ENCODE data around the gene CARNS1.
"Not testable (repeated sequence)": the region's sequence is repeated elsewhere in the genome, so short reads cannot be mapped to it uniquely, and the experiment has no call there.

The CARNS1 gene

DNA sequence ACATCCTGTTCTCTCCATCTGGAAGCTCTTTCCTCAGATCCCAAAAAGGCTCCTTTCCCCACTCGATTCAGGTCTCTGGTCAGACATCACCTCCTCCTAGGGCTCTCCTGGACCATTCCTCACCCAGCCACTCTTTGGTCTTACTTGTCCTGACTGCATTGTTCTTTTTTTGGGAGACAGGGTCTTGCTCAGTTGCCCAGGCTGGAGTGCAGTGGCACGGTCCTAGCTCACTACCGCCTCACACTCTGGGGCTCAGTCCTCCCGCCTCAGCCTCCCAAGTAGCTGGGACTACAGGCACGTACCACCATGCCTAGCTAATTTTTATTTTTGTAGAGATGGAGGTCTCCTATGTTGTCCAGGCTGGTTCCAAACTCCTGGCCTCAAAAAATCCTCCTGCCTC, 30.0 kb downstream of the CARNS1 start:
- no peak for DNase-seq

DNA sequence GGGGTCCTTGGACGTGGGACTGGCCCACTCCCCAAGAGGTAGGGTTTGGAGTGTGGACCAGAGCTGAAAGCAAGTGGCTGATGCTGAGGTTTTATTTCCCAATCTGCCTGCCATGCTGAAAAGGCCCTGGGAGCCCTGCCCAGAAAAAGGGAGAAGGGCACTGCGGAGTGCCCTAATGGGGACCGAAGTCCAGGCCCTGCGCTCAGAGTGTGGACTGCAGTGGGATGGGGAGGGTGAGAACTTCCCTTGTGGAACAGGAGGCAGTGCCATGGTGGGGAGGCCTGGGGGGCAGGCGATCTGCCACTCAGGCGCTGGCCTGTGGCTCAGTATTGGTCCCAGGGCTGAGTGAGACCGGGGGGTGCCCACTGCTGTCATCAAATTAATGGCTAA, 32.7 kb downstream of the CARNS1 start:
- DNase-seq, result no peak

DNA sequence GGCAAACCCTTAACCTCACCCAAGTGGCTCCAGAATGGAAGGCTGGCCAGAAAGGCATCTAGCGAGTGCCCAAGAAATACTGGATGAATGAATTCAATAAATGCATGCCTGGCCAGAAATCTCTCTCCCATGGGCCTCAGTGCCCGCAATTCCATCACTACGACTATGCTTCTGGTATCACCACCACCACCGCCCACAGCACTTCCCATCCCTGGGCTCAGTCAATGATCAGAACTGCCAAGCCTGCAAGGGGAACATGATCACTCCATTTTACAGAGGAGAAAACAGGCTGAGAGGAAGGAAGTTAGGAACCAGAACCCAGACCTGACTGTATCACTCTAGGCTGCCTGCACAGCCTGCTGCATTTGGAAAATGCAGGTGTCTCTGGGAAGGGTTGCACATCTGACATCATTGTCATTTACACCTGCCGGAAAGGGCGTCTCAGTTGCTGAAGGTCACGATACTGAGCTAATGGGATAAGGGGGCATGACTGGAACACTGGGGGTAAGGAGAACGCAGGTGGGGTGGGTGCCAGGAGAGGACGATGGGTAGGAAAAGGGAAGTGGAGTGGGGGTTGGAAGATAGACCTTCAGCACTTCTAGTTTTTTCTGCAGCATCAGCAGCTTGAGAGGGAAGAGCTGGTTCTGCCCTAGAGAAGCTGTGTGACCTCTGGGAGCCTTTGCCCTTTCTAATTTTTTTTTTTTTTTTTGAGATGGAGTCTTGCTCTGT, 33.8 kb downstream of the CARNS1 start:
- no peak for DNase-seq

DNA sequence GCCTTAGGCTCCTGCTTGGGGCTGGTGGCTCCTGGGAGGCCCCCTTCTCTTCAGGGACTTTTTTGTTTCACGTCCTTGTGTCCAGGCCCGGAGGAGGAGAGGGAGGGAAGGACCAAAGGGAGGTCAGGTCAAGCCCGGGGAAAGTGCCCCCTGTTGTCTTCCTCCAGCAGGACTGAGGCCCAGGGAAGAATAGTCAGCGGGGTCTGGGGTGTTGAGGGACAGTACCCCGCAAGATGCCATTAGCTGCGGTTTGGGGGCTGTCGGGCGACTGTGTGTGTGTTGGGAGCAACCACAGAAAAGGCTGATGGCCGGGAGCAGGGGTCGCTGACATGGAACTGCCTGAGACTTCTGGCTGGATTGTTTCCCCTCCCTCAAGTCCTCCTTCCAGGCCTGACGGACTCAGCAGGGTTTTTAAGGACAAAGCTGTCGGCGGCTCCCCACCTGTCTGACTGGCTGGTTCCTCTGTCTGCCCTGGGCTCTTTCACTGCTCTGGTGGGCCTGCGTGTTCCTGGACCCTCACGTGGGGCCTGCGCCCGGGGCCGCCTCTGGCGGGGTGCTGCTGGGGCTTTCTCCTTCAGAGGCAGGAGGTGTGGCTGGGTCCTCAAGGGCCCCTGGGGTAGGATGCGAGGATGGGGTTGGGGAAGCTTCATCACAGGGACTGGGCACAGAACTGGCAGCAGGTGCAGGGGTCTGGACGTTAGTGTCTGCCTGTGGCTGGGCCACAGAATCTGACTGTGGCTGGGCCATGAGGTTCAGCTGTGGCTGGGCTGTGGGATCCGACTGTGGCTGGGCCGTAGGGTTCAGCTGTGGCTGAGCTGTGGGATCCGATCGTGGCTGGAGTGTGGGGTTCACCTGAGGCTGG, 35.5 kb downstream of the CARNS1 start:
- no peak for DNase-seq

DNA sequence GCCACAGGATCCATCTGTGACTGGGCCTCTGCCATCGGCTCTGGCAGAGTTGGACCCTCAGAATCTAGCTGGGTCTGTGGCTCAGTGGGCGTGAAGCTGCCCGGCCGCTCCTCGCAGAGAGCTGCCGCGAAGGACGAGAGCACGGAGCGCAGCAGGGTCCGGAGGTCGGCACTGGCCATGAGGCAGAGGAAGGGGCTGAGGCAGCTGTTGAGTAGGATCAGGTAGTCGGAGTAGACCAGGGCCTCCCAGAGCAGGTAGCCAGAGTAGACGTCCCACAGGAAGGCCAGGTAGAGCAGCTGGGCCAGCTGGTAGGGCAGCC, 36.1 kb downstream of the CARNS1 start:
- no peak for DNase-seq

DNA sequence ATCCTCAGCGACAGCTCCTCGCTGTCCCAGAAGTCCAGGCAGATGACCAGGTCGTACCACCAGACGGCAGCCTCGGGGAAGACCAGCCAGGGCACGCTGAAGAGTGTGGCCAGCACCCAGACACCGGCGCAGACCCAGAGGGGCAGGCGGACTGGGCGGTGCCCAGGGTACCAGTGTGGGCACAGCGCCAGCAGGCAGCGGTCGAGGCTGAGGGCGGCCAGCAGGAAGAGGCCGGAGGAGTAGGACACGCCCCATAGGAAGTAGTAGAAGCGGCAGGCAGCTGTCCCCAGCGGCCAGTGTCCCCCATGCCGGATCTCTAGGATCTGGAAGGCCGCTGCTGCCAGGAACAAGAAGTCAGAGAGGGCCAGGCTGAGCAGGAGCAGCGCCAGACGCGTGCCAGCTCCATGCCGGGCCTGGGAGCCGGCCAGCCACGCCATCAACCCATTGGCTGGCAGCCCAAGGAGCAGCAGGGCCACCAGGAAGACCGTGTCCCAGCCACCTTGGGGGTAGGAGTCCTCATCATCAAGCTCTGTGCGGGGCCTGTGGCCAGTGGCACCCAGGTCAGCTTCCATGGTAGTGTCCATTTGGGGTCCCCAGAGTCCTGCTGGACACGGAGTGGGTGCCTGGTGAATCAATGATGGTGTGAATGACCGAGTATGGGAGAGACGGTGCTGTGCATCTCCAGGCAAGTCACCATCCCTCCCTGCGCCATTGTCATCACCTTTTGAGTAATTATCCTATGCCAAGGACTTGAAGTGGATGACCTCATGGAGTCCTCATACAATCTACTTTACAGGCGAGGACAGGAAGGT, 36.9 kb downstream of the CARNS1 start, which contains the start of gene GPR152:
Gene GPR152, minus strand, starts transcription at position 589 of the 812 bp plus-strand sequence. Its CDS starts 5 bp downstream, at position 584.
- no peak for DNase-seq

DNA sequence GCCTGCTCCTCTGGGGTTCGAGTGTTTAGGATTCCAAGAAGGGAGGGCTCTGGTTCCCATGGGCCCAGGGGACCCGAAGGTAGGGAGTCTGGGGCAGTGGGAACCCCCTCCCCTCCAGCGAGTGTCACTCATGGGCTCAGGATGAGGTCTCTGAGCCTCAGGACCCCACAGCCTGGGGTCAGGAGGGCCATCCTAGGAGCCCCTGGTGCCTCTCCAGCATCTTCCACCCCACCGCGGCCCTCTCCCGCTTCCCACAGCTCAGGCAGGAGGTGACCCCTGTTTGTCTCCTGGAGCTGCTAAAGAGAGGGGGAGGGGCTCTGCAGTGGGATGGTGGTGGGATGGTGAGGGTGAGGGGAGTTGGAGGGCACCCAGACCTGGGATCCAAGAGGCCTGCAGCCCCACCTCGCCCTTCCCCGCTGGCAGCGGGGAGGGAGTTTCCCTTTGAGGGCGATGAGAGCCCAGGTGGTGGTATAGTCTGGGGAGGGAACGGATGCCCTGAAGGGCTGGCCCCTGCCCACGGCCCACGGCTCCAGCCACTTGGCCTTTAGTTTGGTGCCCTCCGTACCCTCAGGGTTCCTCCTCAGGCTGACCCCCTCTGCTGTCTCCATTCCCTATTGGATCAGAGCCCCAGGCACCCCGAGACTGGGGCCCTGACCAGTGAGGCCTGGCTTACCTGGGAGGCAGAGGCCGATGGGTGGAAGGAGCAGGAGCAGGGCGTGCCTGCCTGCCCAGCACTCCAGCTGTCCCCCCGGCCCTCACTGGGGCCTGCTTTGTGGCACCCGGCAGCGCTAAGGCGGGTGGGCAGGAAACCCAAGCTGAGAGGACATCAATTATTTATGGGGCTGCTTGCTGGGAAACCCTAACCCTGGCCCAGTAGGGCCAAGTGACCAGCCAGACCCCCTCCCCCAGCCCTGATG, 38.6 kb downstream of the CARNS1 start:
- DNase-seq, result no peak

DNA sequence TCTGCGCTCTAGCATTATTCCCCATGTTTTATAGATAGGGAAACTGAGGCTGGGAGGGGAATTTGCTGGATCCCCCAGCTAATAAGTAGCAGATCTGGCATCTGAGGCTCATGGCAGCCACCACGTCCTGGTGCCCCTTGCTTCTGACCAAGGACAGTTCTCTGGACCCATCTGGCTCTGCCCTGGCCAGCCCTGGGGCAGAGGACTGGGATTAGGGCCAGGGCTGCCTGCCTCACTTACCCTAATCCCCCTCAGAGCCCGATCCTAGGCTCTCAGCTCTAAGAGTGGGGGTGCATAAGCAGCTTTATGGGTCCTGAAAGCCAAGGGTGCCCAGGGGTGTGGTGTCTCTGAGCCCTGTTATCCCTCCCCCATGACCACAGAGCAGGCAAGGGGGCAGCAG, 39.6 kb downstream of the CARNS1 start, which contains the start of gene CABP4:
Gene CABP4, plus strand, starts transcription at position 301 of the 400 bp plus-strand sequence. Its CDS starts 70 bp downstream, at position 371.
- no peak for DNase-seq

DNA sequence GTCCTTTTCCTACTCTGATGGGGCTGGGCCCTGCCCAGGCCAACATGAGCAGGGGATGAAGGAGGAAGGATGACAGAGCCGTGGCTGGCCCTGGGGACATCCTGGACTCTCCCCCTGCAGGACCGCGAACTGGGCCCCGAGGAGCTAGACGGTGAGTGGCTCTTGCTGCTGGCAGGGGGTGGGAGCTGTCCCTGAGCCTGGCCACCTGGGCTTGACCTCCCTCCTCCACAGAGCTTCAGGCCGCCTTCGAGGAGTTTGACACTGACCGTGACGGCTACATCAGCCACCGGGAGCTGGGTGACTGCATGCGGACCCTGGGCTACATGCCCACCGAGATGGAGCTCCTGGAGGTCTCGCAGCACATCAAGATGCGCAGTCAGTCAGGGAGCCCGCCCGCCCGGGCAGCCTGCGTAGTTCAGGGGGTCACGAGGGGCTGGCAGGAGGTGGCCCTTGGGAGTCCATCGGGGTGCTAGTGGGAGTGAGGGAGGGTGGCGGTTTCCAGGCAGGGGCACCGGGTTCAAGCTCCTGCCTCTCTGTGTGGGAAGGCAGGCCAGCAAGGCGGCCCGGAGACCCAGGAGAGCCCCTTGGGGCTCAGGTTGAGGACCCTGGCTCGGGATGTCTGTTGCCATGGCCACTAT, 40.7 kb downstream of the CARNS1 start:
- no peak for DNase-seq

DNA sequence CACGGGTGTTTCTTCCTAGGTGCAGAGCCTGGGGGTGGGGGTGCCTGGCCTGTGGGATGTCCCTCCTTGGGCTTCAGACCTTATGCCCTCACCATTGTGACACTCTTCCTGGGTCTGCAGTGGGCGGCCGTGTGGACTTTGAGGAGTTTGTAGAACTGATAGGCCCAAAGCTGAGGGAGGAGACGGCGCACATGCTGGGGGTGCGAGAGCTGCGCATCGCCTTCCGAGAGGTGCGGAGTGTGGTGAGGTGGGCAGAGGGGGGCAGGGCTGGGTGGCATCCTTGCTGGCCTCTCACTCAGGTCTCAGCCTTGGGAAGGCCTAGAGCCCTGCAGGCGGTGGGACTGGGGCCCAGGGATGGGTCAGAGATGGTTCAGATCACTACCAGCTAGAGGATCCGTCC, 42.0 kb downstream of the CARNS1 start:
- DNase-seq, result no peak

DNA sequence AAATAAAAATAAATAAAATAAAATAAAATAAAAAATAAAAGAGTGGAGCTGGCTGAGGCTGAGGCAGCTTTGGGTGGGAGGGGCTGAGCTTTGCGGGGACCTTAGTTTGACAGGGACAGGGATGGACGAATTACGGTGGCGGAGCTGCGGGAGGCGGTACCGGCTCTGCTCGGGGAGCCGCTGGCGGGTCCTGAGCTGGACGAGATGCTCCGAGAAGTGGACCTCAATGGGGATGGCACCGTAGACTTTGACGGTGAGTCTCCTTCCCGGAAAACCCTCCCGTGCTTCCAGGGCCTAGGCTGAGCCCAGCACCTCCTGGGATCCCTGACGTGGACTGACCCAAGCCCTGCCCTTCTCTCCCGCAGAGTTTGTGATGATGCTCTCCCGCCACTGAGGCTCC, 42.8 kb downstream of the CARNS1 start:
- no peak for DNase-seq

DNA sequence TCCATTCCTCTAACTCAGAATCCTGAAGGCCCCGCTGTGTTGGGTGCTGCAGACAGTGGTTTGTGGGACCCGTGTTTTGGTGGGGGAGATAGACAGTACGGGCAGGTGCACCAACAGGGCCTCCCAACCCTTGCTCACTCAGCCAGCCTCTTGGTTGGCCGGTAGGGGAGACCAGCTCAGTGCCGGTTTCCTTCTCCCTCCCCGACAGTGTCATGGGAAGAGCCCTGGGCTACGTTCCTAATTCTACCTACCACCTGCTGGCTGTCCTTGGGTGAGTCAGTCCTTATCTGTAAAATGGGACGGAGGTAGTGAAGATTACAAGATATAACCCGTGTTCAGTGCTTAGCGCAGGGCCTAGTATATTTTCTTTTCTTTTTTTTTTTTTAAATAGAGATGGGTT, 47.7 kb downstream of the CARNS1 start:
- no peak for DNase-seq

DNA sequence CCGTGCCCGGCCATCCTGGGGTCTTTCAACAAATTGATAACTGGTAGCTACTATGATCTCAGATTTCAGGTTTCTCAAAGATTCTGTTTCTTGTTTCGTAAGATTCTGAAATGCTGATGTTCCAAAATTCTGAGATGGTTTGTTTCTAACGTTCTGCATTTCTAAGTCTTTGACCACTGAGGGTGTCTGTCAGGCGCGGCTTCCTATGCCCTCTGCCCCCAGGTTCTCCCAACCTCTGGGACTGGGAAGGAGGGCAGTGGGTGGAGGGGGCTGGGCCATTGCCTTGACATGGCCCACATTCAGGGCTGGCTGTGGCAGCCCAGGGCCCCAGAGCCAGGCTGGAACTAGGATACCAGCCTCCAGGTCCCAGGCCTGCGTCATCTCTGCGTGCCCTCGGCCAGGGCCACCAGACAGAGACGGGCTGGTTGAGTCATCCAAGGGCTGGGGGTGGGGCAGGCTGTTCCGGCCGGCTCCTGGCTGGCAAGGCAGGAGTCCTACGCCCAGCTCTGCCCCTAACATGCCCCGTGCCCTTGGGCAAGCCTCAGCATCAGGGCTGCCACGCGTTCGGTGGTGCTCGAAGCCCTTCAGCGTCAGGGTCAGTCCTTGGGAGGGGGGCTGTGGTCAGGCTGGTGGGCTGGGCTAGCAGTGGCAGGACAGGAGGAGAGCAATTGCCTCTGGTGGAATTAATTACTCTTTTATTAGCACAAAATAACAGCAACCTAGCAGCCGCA, 48.4 kb downstream of the CARNS1 start:
- DNase-seq, result no peak

DNA sequence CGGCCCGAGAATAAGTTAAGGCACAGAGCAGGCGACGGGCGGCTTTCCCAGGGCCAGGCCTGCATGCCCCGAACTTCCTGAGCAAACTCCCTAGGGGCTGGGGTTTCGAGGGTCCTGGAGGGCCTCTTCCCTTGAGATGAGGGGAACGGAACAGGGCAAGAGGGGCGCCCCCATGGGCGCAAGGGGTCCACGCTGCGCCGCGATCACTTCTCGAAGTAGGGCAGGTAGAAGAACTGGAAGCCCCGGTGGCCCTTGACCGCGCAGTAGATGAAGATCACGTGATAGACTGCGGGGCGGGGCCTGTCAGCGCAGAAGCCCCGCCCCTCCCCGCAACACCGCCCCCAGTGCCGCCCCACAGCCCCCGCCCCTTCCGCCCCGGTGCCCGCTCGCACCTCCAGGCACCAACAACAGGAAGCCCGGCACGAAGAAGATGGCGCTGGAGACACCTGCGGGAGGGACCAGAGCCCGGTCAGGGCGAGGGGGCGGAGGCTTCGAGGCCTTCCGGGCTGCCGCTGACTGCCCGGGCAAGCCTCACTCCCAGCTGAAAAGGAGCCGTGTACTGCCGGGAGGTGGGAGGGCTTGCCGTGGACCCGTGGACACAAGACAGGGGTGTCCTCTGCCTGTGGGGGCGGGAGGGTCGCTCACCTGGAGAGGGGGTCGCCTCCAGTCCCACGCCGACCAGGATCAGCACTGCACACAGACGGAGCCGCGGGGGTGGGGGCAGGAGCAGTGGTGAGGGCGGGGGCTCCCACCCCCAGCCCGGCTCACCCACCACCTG, 49.1 kb downstream of the CARNS1 start:
- peak; percentile 86 for DNase-seq

DNA sequence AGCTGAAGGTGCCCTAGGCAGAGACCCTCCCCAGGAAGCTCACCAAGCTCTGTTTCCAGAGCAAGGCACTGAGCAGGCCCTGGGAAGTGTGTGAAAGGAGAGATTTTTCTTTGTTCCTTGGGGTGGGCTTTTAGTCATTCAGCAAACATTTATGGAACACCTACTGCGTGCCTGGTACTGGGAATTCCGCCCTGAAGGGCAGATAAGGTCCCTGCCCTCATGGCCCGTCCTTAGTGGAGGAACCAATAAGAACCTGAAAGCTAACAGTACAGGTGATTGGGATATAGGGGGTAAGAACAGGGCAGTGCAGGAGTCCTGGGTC, 49.7 kb downstream of the CARNS1 start:
- DNase-seq, result no peak

DNA sequence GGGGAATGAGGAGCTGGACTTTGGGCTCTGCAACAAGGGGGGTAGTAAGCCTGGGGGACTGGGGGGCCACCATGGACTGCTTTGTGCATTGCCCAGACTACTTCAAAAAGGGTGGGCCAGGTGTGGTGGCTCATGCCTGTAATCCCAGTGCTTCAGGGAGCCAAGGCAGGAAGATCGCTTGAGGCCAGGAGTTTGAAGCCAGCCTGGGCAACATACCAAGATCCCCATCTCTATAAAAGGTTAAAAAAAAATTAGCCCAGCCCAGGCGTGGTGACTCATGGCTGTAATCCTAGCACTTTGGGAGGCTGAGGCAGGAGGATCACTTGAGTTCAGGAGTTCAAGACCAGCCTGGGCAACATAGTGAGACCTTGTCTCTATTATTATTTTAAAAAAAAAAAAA, 50.1 kb downstream of the CARNS1 start:
- DNase-seq, result not testable (repeated sequence)

DNA sequence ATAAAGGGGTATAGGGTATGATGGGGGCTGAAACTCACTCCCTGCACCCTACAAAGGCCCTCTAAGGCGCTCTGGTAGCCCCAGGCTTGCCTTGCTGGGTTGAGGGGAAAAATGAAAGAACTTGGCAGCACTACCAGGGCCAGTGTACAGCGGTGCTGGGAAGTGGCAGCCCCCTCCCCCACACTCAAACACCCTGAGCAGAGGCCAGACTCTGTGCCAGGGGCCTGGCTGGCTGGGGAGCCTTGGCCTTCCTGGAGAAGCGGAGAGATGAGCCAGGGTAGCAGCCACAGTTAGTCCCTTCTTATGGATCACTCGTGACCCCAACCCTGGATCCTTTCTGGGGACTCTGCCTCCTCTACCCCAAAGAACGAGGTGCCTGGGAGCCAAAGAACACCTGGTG, 50.9 kb downstream of the CARNS1 start:
- DNase-seq, result no peak

DNA sequence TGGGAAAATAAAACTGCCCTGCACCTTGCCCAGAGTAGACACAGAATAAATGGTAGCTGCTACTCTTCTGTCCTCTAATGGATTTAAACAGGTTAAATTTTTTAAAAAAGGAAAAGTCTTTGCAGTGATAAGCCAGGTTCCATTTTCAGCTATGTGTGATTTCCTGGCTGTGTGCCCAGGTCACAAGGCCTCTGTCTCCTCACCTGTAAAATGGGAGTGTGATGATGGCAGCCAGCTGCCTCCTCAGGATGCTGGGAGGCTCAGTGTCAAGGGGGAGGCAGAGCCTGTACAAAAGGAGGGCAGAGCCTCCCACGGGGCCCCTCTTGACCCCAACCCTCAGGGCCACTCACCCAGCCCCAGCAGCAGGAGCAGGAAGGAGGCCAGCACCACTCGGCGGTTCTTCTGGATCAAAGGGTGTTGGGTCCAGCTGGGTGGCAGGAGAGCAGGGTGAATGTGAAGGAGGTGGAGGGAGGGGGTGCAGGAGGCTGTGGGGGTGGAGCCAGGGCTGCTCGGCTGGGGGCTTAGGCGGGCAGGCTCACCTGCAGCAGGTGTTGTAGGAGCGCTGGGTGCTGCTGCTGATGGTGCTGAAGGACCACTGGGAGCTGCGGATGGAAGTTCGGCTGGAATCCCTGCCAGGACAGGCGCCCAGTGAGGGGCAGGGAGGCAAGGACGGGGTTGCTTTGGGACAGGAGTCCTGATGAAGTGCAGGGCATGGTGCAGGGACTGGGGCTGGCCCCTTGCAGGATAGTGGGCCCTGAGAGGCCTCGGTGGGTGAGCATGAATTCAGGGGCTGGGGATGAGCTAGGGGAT, 51.7 kb downstream of the CARNS1 start:
- no peak for DNase-seq

DNA sequence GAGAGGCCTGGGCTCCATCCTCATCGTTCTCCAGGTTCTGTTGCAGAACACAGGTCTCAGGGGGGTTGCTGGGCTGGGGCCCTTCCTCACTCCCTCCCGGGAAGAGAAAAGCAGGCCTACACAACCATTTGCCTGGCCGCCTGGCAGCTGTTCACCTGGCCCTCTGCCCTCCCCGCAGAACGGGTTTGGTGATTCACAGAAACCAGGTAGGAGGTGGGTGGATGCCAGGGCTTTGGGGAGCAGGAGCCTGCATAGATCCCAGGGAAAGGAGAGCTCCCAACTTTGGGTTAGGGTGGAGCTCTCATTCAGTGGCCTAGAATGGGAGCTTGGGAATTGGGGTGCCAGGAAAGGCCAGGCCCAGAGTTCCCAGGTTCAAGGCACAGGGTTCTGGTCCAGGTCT, 52.6 kb downstream of the CARNS1 start:
- DNase-seq, result no peak

DNA sequence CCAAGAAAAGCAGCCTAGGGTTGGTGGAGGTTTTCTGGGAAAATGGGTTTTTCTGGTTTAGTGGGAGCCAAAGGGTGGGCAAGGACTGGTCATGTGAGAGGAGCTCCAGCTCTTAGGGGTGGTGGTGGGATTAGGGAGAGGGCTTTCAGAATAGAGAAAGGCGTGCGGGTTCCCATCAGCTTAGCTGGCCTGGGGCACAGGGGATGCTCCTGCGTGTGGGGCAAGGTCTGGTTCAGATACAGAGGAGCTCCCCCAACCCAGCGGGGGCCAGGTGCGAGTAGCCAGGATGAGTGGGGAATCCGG, 52.9 kb downstream of the CARNS1 start:
- DNase-seq, result no peak
